Activated CD8-positive, alpha-beta memory T cell treated with anti-CD3 and anti-CD28 coated beads, Interleukin-2, amount 50 U/mL, for 24 hours (primary cell): ENCODE results near the gene NR6A1.

Source experiments
- DNase-seq: peaks from one replicate; pipeline ENCODE4 v3.0.0-alpha.2; 2020; ENCODE audit errors: extremely low read depth

The NR6A1 gene

GRCh38 chr9:124471761-124472160 lies 299.4 kb downstream of the NR6A1 start:
- no peak for DNase-seq

GRCh38 chr9:124470726-124471125 lies 300.4 kb downstream of the NR6A1 start:
- no peak for DNase-seq

DNA sequence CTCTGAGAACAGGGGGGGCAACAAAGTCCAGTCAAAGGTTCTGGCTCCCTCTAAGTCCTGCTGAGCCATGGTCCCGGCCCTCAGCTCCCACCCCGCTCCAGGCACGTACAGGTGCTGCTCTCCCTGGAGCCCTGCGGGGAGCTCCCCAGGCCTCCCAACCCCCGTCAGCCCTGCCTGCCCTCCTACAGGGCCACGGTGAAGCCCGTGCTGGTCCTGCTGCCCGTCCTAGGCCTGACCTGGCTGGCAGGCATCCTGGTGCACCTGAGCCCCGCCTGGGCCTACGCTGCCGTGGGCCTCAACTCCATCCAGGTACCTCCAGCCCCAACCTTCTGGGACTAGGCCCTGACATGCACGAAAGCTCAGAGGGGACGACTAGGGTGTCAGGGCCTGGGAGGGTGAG lies 300.8 kb downstream of the NR6A1 start:
- DNase-seq, result no peak

DNA sequence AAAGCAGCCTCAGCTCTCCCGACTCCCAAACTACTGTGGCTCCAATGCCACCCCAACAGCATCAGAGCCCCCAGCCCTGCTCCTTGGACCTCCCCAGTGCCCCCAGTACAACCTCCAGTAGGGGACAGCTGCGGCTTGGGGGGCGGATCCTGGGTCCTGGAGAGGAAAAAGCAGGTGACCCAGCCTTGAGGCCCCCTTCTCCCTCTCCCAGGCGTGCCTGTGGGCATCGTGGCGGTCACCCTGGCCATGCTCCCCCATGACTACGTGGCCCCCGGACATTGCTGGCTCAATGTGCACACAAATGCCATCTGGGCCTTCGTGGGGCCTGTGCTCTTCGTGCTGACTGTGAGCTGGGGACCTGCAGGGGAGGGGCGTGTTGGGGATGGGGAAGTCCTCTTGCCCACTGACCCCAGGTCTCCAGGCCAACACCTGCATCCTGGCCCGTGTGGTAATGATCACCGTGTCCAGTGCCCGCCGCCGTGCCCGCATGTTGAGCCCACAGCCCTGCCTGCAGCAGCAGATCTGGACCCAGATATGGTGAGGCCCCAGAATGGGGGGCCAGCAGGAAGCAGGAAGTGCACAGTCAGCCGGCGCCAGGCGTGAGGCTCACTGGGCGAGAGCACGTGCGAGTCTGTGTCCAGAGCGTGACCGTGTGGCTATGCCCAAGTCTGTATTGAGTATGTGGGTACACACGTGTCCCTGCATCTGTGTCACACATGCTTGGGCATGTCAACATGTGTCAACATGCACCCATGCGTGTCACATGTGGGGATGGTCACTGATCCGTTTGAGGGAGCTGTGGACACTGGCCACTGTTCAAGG lies 301.9 kb downstream of the NR6A1 start:
- no peak for DNase-seq

DNA sequence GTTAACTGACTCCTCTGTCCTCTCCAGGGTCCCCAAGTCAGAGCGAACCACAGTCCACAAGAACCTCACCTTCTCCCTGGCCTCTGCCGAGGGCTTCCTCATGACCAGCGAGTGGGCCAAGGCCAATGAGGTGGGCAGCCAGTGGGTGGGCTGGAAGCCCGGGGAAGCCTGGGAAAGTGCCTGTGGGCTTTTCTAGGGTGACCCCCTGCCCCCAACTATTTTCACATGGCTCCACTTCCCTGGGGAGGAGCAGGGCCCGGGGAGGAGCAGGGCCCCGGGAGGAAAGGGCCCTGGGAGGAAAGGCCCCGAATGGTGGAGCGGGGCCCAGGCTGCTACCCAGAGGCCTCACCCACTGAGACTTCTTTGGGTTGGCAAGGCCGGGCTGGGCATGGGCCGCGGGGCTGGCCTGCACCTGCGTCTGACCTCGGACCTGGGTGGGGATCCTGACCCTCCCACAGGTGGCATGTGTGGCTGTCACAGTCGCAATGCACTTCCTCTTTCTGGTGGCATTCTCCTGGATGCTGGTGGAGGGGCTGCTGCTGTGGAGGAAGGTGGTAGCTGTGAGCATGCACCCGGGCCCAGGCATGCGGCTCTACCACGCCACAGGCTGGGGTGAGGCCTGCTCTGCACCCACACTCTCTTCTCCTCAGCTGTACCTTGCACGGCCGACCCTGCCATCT lies 302.9 kb downstream of the NR6A1 start:
- DNase-seq, result no peak

- no peak for DNase-seq
These were observed 303.6 kb downstream of the NR6A1 start for GRCh38 chr9:124467410-124468060.
